Activated CD8-positive, alpha-beta memory T cell treated with anti-CD3 and anti-CD28 coated beads, Interleukin-2, amount 50 U/mL, for 48 hours (primary cell): ENCODE results near the gene LDAH.
A peak's percentile ranks its signal among the peaks of the same experiment; 100 is the strongest.

Experiments used
- DNase-seq: peaks from one replicate; pipeline ENCODE4 v3.0.0-alpha.2; 2020

Gene LDAH

GRCh38 chr2:20665243-20666004 is 157.5 kb downstream of the LDAH start:
- no peak for DNase-seq

GRCh38 chr2:20664431-20665242 is 158.3 kb downstream of the LDAH start:
- DNase-seq, result no peak

GRCh38 chr2:20664071-20664390 is 158.9 kb downstream of the LDAH start:
- no peak for DNase-seq

- DNase-seq, result no peak
These were observed 159.5 kb downstream of the LDAH start for GRCh38 chr2:20663196-20664070.

GRCh38 chr2:20662308-20662937 is 160.5 kb downstream of the LDAH start:
- no peak for DNase-seq

- DNase-seq, result peak; percentile 80
These were observed 161.2 kb downstream of the LDAH start for GRCh38 chr2:20661421-20662307.

GRCh38 chr2:20660506-20661420 is 162.1 kb downstream of the LDAH start:
- no peak for DNase-seq

GRCh38 chr2:20657522-20658235 is 165.2 kb downstream of the LDAH start:
- DNase-seq, result no peak

GRCh38 chr2:20656561-20656960 is 166.3 kb downstream of the LDAH start:
- no peak for DNase-seq

GRCh38 chr2:20654535-20654813 is 168.4 kb downstream of the LDAH start:
- no peak for DNase-seq

- no peak for DNase-seq
These were observed 169.0 kb downstream of the LDAH start for GRCh38 chr2:20653695-20654534.

- DNase-seq, result no peak
These were observed 170.0 kb downstream of the LDAH start for GRCh38 chr2:20652673-20653575.

- DNase-seq, result no peak
These were observed 170.8 kb downstream of the LDAH start for GRCh38 chr2:20652141-20652540.

GRCh38 chr2:20651731-20652099 is 171.2 kb downstream of the LDAH start:
- DNase-seq, result no peak

- peak; percentile 94 for DNase-seq
These were observed 171.8 kb downstream of the LDAH start, which contains the start of gene HS1BP3 for GRCh38 chr2:20650877-20651730. HS1BP3 (minus strand) TSS chr2:20651098; CDS start chr2:20651063, 35 bp downstream.

- DNase-seq, result peak; percentile 70
These were observed 172.5 kb downstream of the LDAH start for GRCh38 chr2:20650393-20650876.

GRCh38 chr2:20649976-20650375 is 172.9 kb downstream of the LDAH start:
- DNase-seq, result no peak
